WERI-Rb-1 (cell line): Measurements from ENCODE around the gene TNFRSF9.

Source experiments
- DNase-seq: peaks from one replicate; pipeline ENCODE4 v3.0.0-alpha.2; 2020
- H3K27ac ChIP-seq: fragments of 250-450 bp; sonication (Bioruptor Pico); 2 replicates; pipeline ENCODE4 v1.5.1; 2020; ENCODE audit warnings: mild to moderate bottlenecking, moderate library complexity
- H3K27me3 ChIP-seq: fragments of 250-450 bp; sonication (Bioruptor Pico); 2 replicates; pipeline ENCODE4 v1.5.1; 2021; ENCODE audit warnings: mild to moderate bottlenecking, low read depth, moderate library complexity; ENCODE audit not compliant: insufficient read depth, severe bottlenecking
- H3K36me3 ChIP-seq: fragments of 250-450 bp; sonication (Bioruptor Pico); 2 replicates; pipeline ENCODE4 v1.5.1; 2020; ENCODE audit warnings: mild to moderate bottlenecking, moderate library complexity
- H3K4me3 ChIP-seq: 2 replicates; pipeline ENCODE4 v1.5.1; 2011; ENCODE audit warnings: low read depth, mild to moderate bottlenecking, control low read depth, low read length
- H3K9me3 ChIP-seq: fragments of 250-450 bp; sonication (Bioruptor Pico); 2 replicates; pipeline ENCODE4 v1.5.1; 2021; ENCODE audit warnings: mild to moderate bottlenecking, moderate library complexity; ENCODE audit not compliant: severe bottlenecking
- CTCF ChIP-seq: IDR thresholded peaks from 2 replicates; pipeline ENCODE4 v1.5.1; 2011; ENCODE audit warnings: low read depth, mild to moderate bottlenecking, control low read depth, inconsistent platforms, low read length

The TNFRSF9 gene

GRCh38 chr1:7871136-7871535, 69.5 kb downstream of the TNFRSF9 start:
- no peaks in the 10 kb centered on the region for H3K27me3 ChIP-seq
- no peak for DNase-seq
- no peak overlapping the region for H3K4me3 ChIP-seq
- no peak for TF ChIP-seq CTCF
- H3K9me3 ChIP-seq: no peaks in the 10 kb centered on the region
- no peaks in the 10 kb centered on the region for H3K36me3 ChIP-seq
- H3K27ac ChIP-seq: no peak overlapping the region

GRCh38 chr1:7869136-7869920, 71.3 kb downstream of the TNFRSF9 start:
- no peaks in the 10 kb centered on the region for H3K27me3 ChIP-seq
- H3K4me3 ChIP-seq: no peak overlapping the region
- no peak overlapping the region for H3K27ac ChIP-seq
- no peak for TF ChIP-seq CTCF
- H3K9me3 ChIP-seq: no peaks in the 10 kb centered on the region
- no peaks in the 10 kb centered on the region for H3K36me3 ChIP-seq
- no peak for DNase-seq

GRCh38 chr1:7868070-7868780, 72.4 kb downstream of the TNFRSF9 start:
- Histone ChIP-seq H3K27ac (no peak overlapping the region), H3K36me3 (no peaks in the 10 kb centered on the region), H3K9me3 (no peaks in the 10 kb centered on the region), H3K27me3 (no peaks in the 10 kb centered on the region), H3K4me3 (no peak overlapping the region)
- DNase-seq: no peak
- TF ChIP-seq CTCF: no peak

- H3K27me3 ChIP-seq: no peaks in the 10 kb centered on the region
- DNase-seq: no peak
- no peaks in the 10 kb centered on the region for H3K36me3 ChIP-seq
- H3K27ac ChIP-seq: no peak overlapping the region
- TF ChIP-seq CTCF: no peak
- no peaks in the 10 kb centered on the region for H3K9me3 ChIP-seq
- no peak overlapping the region for H3K4me3 ChIP-seq
Observed at GRCh38 chr1:7865978-7866377, 74.7 kb downstream of the TNFRSF9 start.
